ENCODE measurements around the gene HMBS. TPM values are rescaled to one million over a fixed set of nuclear protein-coding genes. Genes with fewer than 3 reads are reported as not detected.

Gene HMBS
- total and polyA plus RNA-seq, 4 donors = 10.5 to 224 (median 26.7) TPM

DNA sequence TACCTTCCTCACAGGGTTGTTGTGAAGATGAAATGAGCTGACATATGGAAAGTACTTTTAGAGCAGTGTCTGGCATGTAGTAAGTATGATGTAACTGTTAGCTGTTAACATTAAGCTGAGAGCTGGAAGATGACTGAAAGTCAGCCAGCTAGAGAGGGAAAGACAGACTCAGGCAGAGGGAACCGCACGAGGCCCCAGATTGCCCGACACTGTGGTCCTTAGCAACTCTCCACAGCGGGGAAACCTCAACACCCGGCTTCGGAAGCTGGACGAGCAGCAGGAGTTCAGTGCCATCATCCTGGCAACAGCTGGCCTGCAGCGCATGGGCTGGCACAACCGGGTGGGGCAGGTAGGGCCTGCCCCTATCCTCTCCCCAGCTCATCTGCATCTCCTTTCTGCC, 6.5 kb downstream of the HMBS start (continued):
- TF ChIP-seq, protein P1, sequence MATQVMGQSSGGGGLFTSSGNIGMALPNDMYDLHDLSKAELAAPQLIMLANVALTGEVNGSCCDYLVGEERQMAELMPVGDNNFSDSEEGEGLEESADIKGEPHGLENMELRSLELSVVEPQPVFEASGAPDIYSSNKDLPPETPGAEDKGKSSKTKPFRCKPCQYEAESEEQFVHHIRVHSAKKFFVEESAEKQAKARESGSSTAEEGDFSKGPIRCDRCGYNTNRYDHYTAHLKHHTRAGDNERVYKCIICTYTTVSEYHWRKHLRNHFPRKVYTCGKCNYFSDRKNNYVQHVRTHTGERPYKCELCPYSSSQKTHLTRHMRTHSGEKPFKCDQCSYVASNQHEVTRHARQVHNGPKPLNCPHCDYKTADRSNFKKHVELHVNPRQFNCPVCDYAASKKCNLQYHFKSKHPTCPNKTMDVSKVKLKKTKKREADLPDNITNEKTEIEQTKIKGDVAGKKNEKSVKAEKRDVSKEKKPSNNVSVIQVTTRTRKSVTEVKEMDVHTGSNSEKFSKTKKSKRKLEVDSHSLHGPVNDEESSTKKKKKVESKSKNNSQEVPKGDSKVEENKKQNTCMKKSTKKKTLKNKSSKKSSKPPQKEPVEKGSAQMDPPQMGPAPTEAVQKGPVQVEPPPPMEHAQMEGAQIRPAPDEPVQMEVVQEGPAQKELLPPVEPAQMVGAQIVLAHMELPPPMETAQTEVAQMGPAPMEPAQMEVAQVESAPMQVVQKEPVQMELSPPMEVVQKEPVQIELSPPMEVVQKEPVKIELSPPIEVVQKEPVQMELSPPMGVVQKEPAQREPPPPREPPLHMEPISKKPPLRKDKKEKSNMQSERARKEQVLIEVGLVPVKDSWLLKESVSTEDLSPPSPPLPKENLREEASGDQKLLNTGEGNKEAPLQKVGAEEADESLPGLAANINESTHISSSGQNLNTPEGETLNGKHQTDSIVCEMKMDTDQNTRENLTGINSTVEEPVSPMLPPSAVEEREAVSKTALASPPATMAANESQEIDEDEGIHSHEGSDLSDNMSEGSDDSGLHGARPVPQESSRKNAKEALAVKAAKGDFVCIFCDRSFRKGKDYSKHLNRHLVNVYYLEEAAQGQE (IDR thresholded peaks at IDR 0.05) = no peak
- TF ChIP-seq, protein P2, sequence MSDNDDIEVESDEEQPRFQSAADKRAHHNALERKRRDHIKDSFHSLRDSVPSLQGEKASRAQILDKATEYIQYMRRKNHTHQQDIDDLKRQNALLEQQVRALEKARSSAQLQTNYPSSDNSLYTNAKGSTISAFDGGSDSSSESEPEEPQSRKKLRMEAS (IDR thresholded peaks at IDR 0.05) = no peak
- TF ChIP-seq JUND (IDR thresholded peaks at IDR 0.05) (no peak), YY1 (IDR thresholded peaks at IDR 0.05) (no peak), NR2F2 (IDR thresholded peaks at IDR 0.05) (no peak), HNF4A (conservative IDR thresholded peaks at IDR 0.05) (no peak), RAD21 (IDR thresholded peaks at IDR 0.05) (no peak), FOXA1 (IDR thresholded peaks at IDR 0.05) (no peak)
- TF ChIP-seq, protein P3, sequence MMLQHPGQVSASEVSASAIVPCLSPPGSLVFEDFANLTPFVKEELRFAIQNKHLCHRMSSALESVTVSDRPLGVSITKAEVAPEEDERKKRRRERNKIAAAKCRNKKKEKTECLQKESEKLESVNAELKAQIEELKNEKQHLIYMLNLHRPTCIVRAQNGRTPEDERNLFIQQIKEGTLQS (IDR thresholded peaks at IDR 0.05) = no peak

DNA sequence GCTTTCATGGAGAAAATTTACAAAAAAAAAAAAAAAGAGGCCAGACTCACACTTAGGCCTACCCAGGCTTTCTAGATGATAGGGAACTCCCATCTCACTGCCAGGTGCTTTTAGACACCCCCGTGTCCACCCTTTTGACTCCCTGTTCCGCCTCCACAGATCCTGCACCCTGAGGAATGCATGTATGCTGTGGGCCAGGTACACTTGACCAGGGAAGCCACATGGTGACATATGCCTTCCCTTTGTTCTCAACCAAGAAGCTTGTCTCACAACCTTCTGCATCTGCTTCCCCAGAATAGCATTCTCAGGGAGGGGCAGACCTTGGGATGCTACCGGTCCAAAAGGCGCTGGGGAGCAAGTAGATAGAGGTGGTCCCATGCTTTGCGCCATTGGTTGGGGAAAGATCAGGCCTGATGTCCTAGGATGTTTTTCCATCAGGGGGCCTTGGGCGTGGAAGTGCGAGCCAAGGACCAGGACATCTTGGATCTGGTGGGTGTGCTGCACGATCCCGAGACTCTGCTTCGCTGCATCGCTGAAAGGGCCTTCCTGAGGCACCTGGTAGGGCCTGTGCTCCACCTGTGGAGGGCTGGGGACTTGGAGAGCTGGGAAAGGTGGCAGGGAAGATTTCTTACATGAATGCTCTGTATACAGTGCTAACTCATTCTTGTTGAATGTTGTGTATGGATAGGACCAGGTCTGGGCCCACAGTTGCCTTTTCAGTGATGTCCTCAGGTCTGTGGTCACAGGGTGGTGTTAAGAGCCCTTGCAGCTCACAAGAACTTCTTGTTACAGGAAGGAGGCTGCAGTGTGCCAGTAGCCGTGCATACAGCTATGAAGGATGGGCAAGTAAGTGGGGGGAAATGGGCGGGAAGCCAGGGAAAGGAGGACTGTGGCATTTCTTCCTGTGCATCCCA, 7.5 kb downstream of the HMBS start:
- Histone ChIP-seq H3K4me1 (ENCODE audit: control insufficient read depth in 4 of 4, insufficient read depth in 4 of 4, low read length in 3 of 4) (peaks cover 0 to 28% (median 15%) of the 10 kb centered on the region in 4 donors), H3K27ac (ENCODE audit: low read depth in 1 of 2, low read length in 2 of 2) (no peak overlapping the region), H3K9me3 (ENCODE audit: control insufficient read depth in 4 of 4, low read length in 3 of 4) (no peaks in the 10 kb centered on the region), H3K27me3 (ENCODE audit: control insufficient read depth in 4 of 4, insufficient read depth in 4 of 4, low read length in 3 of 4) (no peaks in the 10 kb centered on the region), H3K9ac (ENCODE audit: low read depth in 1 of 2, low read length in 2 of 2) (no peak overlapping the region), H3K36me3 (ENCODE audit: control insufficient read depth in 4 of 4, insufficient read depth in 3 of 4, low read depth in 1 of 4, low read length in 3 of 4) (peaks cover under 1 to 11% (median 4%) of the 10 kb centered on the region in 4 donors), H3K4me3 (ENCODE audit: low read depth in 1 of 3, low read length in 3 of 3) (no peak overlapping the region)
- no peak for DNase-seq (ENCODE audit: low spot score)
- WGBS = 94% methylated on average over 13 of the region's 13 CpGs
- TF ChIP-seq, protein P4, sequence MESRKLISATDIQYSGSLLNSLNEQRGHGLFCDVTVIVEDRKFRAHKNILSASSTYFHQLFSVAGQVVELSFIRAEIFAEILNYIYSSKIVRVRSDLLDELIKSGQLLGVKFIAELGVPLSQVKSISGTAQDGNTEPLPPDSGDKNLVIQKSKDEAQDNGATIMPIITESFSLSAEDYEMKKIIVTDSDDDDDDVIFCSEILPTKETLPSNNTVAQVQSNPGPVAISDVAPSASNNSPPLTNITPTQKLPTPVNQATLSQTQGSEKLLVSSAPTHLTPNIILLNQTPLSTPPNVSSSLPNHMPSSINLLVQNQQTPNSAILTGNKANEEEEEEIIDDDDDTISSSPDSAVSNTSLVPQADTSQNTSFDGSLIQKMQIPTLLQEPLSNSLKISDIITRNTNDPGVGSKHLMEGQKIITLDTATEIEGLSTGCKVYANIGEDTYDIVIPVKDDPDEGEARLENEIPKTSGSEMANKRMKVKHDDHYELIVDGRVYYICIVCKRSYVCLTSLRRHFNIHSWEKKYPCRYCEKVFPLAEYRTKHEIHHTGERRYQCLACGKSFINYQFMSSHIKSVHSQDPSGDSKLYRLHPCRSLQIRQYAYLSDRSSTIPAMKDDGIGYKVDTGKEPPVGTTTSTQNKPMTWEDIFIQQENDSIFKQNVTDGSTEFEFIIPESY (IDR thresholded peaks at IDR 0.05) = no peak
- TF ChIP-seq, protein P3 (IDR thresholded peaks at IDR 0.05) = no peak
- TF ChIP-seq, protein P1 (IDR thresholded peaks at IDR 0.05) = no peak
- TF ChIP-seq YY1 (IDR thresholded peaks at IDR 0.05) (no peak), RXRA (IDR thresholded peaks at IDR 0.05) (no peak), HNF4G (IDR thresholded peaks at IDR 0.05) (no peak), GABPA (IDR thresholded peaks at IDR 0.05 in 1 of 2, conservative IDR thresholded peaks at IDR 0.05 in 1 of 2) (no peak), JUND (IDR thresholded peaks at IDR 0.05) (no peak)
- TF ChIP-seq, protein P2 (IDR thresholded peaks at IDR 0.05) = no peak

All from liver (tissue), 9 donors.